GM23338 (cell line): ENCODE measurements around the gene FAM168A.

ENCODE experiments used
- EZH2 ChIP-seq: fragments of 200-600 bp; sonication (generic); IDR thresholded peaks from one replicate; pipeline ENCODE4 v1.8.0; 2017; ENCODE audit warnings: antibody characterized with exemption, mild to moderate bottlenecking, low read depth; ENCODE audit not compliant: unreplicated experiment
- POLR2AphosphoS5 ChIP-seq: IDR thresholded peaks from 2 replicates; pipeline ENCODE4 v1.6.1; 2016; ENCODE audit warnings: antibody characterized with exemption, low read depth
- TF ChIP-seq, protein P1 (sequence below), 2 experiments: fragments of 200-600 bp in 1 of 2; sonication (generic) in 1 of 2; conservative IDR thresholded peaks; 2 replicates each; pipeline versions ENCODE4 v1.5.1 to v1.6.1; 2016 to 2017; ENCODE audit warnings: antibody characterized with exemption in 2 of 2, low read depth in 2 of 2, mild to moderate bottlenecking in 2 of 2, moderate library complexity in 1 of 2

DNA sequence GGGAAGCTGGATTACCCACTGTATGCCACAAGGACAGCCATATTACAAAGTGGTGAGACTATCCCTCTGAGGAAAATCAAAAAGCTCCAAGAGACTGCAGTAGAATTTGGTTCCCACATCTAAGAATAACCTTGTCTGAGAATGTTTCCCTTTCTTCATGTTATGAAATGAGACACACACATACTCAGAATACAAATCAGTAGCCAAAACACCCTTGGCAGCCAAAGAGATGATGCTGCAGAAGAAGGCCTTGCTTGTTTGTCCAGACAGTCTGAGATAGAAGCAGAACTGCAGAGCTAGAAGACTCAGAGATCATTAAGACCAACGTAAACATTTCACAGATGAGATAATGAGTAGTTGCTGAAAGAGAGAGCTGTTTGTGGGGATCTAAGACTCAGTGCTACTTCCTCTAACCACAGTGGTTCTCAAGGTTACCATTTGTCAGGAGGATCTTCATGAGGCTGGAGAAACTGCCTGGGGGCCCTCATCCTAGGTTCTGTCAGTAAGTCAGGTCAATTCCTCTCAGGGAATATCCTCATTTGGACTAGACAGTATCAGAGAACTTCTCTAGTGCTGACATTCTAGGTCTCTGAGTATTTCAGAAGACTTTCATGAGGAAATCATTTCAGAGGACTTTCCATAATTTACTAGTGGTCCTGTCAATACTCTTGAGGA, 182.8 kb downstream of the FAM168A start:
- TF ChIP-seq, protein P1, sequence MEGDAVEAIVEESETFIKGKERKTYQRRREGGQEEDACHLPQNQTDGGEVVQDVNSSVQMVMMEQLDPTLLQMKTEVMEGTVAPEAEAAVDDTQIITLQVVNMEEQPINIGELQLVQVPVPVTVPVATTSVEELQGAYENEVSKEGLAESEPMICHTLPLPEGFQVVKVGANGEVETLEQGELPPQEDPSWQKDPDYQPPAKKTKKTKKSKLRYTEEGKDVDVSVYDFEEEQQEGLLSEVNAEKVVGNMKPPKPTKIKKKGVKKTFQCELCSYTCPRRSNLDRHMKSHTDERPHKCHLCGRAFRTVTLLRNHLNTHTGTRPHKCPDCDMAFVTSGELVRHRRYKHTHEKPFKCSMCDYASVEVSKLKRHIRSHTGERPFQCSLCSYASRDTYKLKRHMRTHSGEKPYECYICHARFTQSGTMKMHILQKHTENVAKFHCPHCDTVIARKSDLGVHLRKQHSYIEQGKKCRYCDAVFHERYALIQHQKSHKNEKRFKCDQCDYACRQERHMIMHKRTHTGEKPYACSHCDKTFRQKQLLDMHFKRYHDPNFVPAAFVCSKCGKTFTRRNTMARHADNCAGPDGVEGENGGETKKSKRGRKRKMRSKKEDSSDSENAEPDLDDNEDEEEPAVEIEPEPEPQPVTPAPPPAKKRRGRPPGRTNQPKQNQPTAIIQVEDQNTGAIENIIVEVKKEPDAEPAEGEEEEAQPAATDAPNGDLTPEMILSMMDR (conservative IDR thresholded peaks at IDR 0.05; ENCODE audit: low read depth in 2 of 2) = no peak
- no peak for TF ChIP-seq POLR2AphosphoS5
- TF ChIP-seq EZH2 = no peak
